ENCODE results near the gene SYT1.
"Not testable (repeated sequence)": the region's sequence is repeated elsewhere in the genome, so short reads cannot be mapped to it uniquely, and the experiment has no call there.

Gene SYT1

GRCh38 chr12:79415321-79415720, 550.7 kb downstream of the SYT1 start:
- DNase-seq, result no peak

- DNase-seq, result no peak
These were observed 551.3 kb downstream of the SYT1 start for GRCh38 chr12:79415746-79416435.

- no peak for DNase-seq
These were observed 555.6 kb downstream of the SYT1 start for GRCh38 chr12:79420146-79420618.

- DNase-seq, result no peak
These were observed 556.7 kb downstream of the SYT1 start for GRCh38 chr12:79421236-79421740.

GRCh38 chr12:79422060-79422812, 557.7 kb downstream of the SYT1 start:
- DNase-seq, result no peak

- DNase-seq, result no peak
These were observed 559.0 kb downstream of the SYT1 start for GRCh38 chr12:79423560-79423959.

- no peak for DNase-seq
These were observed 559.6 kb downstream of the SYT1 start for GRCh38 chr12:79424109-79424721.

- no peak for DNase-seq
These were observed 561.5 kb downstream of the SYT1 start for GRCh38 chr12:79426121-79426520.

- not testable (repeated sequence) for DNase-seq
These were observed 562.2 kb downstream of the SYT1 start for GRCh38 chr12:79426744-79427143.

GRCh38 chr12:79433465-79434072, 569.0 kb downstream of the SYT1 start:
- DNase-seq, result no peak

- no peak for DNase-seq
These were observed 570.0 kb downstream of the SYT1 start for GRCh38 chr12:79434561-79434960.

GRCh38 chr12:79435742-79436141, 571.2 kb downstream of the SYT1 start:
- DNase-seq, result no peak

- DNase-seq, result no peak
These were observed 574.1 kb downstream of the SYT1 start for GRCh38 chr12:79438480-79439174.

- no peak for DNase-seq
These were observed 574.7 kb downstream of the SYT1 start for GRCh38 chr12:79439175-79439825.

GRCh38 chr12:79441534-79441933, 577.0 kb downstream of the SYT1 start:
- no peak for DNase-seq

GRCh38 chr12:79442396-79442795, 577.8 kb downstream of the SYT1 start:
- DNase-seq, result no peak

GRCh38 chr12:79444089-79444488, 579.5 kb downstream of the SYT1 start:
- no peak for DNase-seq

- DNase-seq, result no peak
These were observed 584.2 kb downstream of the SYT1 start for GRCh38 chr12:79448816-79449215.

GRCh38 chr12:79451365-79451764, 586.8 kb downstream of the SYT1 start:
- no peak for DNase-seq

GRCh38 chr12:79451978-79452377, 587.4 kb downstream of the SYT1 start:
- no peak for DNase-seq

- DNase-seq, result no peak
These were observed 588.3 kb downstream of the SYT1 start for GRCh38 chr12:79452906-79453305.

- no peak for DNase-seq
These were observed 589.2 kb downstream of the SYT1 start for GRCh38 chr12:79453820-79454219.
